ENCODE measurements around the gene MRPL58. TPM values are rescaled to one million over a fixed set of nuclear protein-coding genes. Genes with fewer than 3 reads are reported as not detected.

Gene MRPL58
- total RNA-seq, 4 donors from 2014 or later = 44.4 to 110 (median 61.6) TPM

Small RNAs within 50 kb of the gene (small RNA-seq; reads per million reads assigned to genes)
- gene AC111186.1 = 0 reads per million in 4 donors
- gene RN7SL573P = 0 reads per million in 4 donors
- gene RNU6-362P = 0 reads per million in 4 donors

Other genes with a start within 250 kb of the MRPL58 start
- gene NAT9, start 236.3 kb upstream of the MRPL58 start, total RNA-seq = 10 to 100 TPM; 17.3 to 29.8 (median 24.5) TPM
- 1 to 10 TPM in 1 of 4 donors, under 1 TPM in 2, not detected in 1; 0.13 to 4.6 (median 0.19) TPM for gene GRIN2C, start 152.8 kb upstream of the MRPL58 start, total RNA-seq
- 10 to 100 TPM; 24.4 to 46.4 (median 32.4) TPM for gene FDXR, start 139.7 kb upstream of the MRPL58 start, total RNA-seq
- 1 to 10 TPM in 2 of 4 donors, under 1 TPM in 2; 0.19 to 6.0 (median 1.9) TPM for gene FADS6, start 119.0 kb upstream of the MRPL58 start, total RNA-seq
- gene USH1G, start 89.4 kb upstream of the MRPL58 start, total RNA-seq = 10 to 100 TPM in 1 of 4 donors, 1 to 10 TPM in 3; 2.9 to 12.1 (median 6.7) TPM
- gene OTOP2, start 88.4 kb upstream of the MRPL58 start, total RNA-seq = 1 to 10 TPM in 1 of 4 donors, under 1 TPM in 2, not detected in 1; 0.38 to 1.4 (median 0.41) TPM
- gene OTOP3, start 76.8 kb upstream of the MRPL58 start, total RNA-seq = 10 to 100 TPM in 3 of 4 donors, 1 to 10 TPM in 1; 7.1 to 33.9 (median 24.0) TPM
- 1 to 10 TPM; 1.7 to 6.3 (median 2.6) TPM for gene HID1, start 39.9 kb upstream of the MRPL58 start, total RNA-seq
- 1 to 10 TPM; 5.3 to 7.9 (median 6.7) TPM for gene CDR2L, start 25.0 kb upstream of the MRPL58 start, total RNA-seq
- 100 to 1,000 TPM; 252 to 300 (median 277) TPM for gene ATP5PD, start 34.3 kb downstream of the MRPL58 start, total RNA-seq
- gene KCTD2, start 34.6 kb downstream of the MRPL58 start, total RNA-seq = 10 to 100 TPM; 11.5 to 17.6 (median 14.2) TPM
- 10 to 100 TPM; 13.4 to 22.9 (median 17.4) TPM for gene SLC16A5, start 75.3 kb downstream of the MRPL58 start, total RNA-seq
- gene ARMC7, start 97.3 kb downstream of the MRPL58 start, total RNA-seq = 1 to 10 TPM; 4.0 to 9.1 (median 5.3) TPM
- 10 to 100 TPM; 81.7 to 97.5 (median 88.4) TPM for gene NT5C, start 119.1 kb downstream of the MRPL58 start, total RNA-seq
- gene JPT1, start 141.8 kb downstream of the MRPL58 start, total RNA-seq = 100 to 1,000 TPM in 3 of 4 donors, 10 to 100 TPM in 1; 82.2 to 249 (median 196) TPM
- 100 to 1,000 TPM in 1 of 4 donors, 10 to 100 TPM in 3; 49.5 to 110 (median 69.5) TPM for gene SUMO2, start 170.3 kb downstream of the MRPL58 start, total RNA-seq
- 10 to 100 TPM; 17.5 to 33.3 (median 29.0) TPM for gene NUP85, start 193.0 kb downstream of the MRPL58 start, total RNA-seq
- 10 to 100 TPM; 23.9 to 39.2 (median 29.8) TPM for gene GGA3, start 248.9 kb downstream of the MRPL58 start, total RNA-seq
- 10 to 100 TPM; 42.2 to 62.6 (median 48.7) TPM for gene MRPS7, start 249.2 kb downstream of the MRPL58 start, total RNA-seq

Data from esophagus squamous epithelium (tissue), 4 donors.